Activated CD4-positive, alpha-beta T cell treated with anti-CD3 and anti-CD28 coated beads, Interleukin-2, amount 50 U/mL, for 4 hours (primary cell): ENCODE results near the gene SCUBE1.

Experiments
- DNase-seq, 2 experiments: peaks; one replicate each; pipeline ENCODE4 v3.0.0-alpha.2; 2020

Gene SCUBE1

GRCh38 chr22:43169310-43170130, 173.7 kb downstream of the SCUBE1 start:
- DNase-seq, result no peak

- no peak for DNase-seq
Measured at GRCh38 chr22:43168471-43169309, 174.5 kb downstream of the SCUBE1 start.

DNA sequence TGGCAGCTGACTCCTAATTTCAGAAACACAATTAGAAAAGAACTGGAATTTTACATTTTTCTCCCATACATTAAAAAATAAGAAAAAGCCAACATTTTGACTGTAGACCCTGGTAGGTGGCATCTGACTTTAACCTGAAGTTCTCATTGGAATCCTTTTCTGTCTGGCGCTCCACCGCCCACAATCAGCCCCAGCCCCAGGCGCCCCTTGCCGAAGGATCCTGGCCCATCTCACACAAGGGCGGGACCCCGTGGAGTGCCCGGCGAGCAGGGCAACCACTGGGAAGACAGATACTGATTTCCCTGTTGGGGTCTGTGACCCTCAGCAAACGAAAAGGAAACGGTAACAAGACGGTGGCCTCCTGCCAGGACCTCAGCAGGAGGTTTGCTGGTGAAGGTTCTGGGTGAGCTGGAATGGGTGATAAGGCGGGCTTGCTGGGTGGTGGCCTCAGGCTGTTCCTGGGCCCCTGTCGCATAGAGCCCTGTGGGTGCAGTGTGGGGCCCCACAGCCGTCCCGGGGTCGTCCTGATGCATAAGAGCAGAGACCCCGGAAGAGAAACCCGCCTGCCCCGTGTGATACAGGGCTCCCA, 176.1 kb downstream of the SCUBE1 start:
- DNase-seq, result no peak

GRCh38 chr22:43166132-43166930, 176.8 kb downstream of the SCUBE1 start:
- DNase-seq, result no peak

DNA sequence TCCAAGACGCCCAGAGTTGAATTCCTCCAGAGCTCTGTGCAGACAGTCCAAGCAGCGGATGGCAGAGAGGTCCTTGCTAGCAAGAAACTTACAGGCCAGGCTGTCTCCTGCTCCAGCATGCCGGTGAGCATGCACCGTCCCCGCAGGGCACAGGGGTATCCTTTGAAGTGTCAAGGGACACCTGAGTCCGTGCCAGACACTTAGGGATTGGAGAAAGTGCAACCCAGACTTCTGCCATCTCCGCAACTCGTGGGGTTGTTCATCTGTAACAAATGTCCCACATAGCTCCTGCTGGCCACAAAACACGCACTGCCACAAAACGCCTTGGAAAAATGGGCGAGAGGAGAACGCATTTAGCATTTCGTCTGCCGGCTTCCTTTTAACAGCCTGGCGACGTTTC, 178.5 kb downstream of the SCUBE1 start:
- DNase-seq, result no peak

DNA sequence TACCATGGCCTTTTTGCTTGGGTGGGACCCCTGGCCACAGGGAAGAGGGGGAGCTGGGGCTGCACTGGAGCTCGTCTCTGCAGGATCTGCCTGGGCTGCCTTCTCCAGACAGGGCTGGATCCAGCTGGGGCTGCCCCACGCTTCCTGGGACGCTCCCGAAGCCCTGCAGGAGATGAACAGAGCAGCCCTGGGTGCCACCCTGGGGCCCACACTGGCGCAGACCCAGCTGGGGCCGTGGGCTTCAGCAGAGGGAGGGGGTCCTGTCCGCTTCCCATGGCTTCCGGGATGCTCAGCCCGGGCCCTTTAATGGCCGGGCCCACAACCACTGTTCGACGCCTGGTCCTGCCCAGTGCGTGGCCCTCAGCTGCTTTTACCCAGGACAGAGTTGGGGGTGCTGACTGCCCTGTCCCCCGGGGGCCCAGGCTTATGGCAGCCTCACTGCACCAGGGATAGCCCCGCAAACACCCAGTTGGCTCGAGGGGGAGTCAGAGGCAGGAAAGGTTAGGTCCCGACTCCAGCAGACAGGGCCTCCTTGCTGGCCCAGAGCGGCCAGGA, 179.9 kb downstream of the SCUBE1 start:
- no peak for DNase-seq

DNA sequence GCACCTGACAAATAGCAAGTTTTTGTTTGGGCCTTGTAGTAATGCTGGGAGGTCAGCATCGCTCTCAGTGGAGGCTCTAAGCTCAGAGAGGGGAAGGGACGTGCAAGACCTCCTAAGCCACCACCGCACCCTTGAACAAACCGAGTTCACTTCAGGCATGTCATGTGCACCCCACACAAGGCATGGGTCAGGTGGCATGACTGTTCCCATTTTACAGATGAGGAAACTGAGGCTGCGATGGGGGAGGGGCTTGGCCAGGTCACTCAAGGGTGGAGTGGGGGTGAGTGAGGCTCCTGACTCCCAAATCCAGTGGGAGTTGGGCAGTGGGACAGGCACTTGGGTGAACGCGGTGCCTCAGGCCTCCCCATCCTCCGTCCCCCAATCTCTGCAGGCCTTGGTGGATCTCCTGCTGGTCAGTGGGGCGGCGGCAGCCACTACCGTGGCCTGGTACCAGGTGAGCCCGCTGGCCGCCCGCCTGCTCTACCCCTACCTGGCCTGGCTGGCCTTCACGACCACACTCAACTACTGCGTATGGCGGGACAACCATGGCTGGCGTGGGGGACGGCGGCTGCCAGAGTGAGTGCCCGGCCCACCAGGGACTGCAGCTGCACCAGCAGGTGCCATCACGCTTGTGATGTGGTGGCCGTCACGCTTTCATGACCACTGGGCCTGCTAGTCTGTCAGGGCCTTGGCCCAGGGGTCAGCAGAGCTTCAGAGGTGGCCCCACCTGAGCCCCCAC, 180.6 kb downstream of the SCUBE1 start:
- no peak for DNase-seq

- no peak for DNase-seq
Measured at GRCh38 chr22:43160497-43161126, 182.6 kb downstream of the SCUBE1 start.

DNA sequence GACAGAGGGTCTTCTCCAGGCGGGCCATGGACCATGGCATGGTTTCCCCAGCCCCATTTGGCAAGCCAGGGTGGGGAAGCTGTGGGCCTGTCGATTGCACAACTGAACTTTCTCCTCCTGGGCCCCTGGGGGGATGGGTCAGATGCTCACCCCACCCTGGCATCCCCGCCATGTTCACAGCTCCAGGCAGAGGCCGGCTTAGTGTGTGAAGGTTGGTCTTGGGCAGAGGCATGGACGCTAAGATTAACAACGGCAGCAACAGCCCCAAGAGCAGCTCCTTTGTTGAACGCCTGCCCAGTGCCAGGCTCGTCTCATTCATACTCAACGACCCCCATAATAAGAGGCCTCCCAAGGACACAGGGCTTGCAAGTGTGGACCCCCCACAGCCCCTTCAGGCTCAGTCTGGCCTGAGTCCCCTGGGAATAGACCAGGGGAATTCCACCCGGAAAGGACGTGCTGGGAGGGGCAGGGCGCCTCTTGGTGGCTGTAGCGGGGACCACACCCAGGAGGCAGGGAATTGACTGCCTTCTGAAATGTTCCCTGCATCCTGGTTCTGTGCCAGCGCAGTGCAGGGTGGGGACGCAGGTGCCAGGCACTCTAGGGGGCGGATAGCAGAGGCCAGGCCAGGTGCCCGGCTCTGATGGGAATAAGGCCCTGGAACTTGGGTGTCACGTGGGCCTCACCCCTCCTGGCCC, 183.5 kb downstream of the SCUBE1 start:
- DNase-seq, result no peak

GRCh38 chr22:43158778-43159483, 184.2 kb downstream of the SCUBE1 start:
- DNase-seq, result no peak

DNA sequence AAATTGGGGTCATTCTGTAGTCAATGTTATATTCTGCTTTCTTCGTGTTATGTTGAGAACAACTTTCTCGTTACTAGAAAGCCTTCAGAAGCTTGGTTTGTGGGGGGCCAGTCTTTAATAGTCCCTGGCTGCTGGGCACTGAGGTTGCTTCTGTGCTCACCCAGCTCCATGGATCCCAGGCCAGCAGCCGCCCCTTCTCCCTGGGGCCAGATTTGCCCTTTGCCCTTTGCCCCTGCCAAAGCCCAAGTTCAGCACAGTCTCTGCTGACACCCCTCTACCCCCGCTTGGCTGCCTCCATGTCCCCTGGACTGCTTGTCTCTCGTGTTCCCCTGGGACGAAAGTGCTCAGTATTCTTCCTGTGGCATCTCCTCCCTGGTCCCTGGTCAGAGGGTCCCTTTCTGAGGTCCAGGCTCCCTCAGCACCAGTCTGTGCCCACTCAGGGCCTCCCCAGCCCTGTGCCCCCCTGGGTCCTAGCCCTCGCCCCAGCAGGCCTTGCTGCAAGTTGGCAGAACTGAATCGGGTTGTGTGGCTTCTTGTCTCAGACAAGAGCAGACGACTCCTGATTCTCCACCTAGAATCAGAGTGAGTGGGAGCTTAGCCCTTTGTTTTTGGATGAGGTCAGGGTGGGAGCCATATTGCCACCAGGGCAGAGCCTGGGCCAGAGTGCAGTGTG, 185.2 kb downstream of the SCUBE1 start:
- DNase-seq, result no peak

DNA sequence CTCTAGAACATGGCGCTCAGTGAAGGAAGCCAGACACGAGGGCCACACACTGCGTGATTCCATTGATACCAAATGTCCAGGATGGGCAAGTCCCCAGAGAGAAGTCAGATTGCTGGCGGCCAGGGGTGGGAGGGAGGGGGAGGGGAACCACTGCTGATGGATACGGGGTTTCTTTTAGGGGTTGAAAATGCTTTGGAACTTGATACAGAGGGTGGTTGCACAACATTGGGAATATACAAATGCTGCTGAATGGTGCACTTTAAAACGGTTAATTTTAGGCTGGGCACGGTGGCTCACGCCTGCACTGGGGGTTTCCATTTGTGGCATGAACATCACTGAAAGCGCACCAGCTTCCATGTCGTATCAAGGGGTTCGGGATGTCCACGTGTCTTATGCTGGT, 186.8 kb downstream of the SCUBE1 start:
- DNase-seq, result no peak

DNA sequence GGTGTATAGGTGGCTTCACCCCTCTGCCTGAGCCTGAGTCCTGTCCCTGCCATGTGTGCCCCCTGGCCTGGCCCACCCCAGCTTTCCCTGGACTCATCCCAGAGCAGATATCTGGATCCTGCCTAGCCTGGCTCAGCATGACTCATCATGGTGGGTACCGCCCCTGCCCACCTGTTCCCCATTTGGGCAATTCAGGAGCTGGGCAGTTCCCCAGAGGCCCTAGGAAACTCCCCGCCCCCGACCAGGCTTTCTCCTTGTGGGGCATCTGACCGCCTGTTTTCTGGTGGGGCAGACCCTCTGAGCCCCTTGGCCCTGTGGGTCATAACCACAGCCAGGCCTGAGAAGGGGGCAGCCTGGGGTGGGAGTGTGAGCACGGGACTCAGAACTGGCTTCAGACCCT, 187.4 kb downstream of the SCUBE1 start:
- no peak for DNase-seq

DNA sequence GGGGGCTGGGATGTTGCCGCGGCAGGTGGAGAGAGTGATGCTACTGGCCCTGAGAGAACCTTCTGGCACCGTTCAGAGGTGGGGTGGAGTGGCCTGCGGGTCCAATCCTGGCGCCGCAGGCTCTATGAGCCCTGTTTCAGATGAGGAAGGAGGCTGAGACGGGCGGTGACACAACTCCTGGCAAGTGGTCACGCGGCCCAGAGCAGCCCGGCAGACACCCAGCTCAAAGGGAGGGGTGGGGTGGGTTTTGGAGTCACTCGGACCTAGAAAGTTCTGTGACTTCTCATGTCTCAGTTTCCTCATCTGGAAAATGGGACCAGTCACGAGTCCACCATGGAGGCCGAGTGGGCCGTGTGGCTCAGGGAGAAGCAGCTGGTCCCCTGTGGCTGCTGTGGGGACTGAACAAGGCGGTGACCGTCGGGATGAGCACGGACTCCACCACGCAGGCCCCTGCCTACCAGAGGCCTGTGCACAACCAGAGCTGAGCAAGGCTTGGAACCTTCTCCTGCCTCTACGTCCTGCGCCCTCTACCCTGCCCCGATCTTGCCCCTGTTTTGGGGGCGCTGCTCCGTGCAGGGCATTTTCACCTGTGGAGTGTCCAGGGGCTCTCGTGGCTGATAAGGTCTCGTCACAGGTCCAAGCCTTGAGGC, 188.2 kb downstream of the SCUBE1 start:
- DNase-seq, result no peak

- no peak for DNase-seq
Measured at GRCh38 chr22:43153899-43154298, 189.3 kb downstream of the SCUBE1 start.

DNA sequence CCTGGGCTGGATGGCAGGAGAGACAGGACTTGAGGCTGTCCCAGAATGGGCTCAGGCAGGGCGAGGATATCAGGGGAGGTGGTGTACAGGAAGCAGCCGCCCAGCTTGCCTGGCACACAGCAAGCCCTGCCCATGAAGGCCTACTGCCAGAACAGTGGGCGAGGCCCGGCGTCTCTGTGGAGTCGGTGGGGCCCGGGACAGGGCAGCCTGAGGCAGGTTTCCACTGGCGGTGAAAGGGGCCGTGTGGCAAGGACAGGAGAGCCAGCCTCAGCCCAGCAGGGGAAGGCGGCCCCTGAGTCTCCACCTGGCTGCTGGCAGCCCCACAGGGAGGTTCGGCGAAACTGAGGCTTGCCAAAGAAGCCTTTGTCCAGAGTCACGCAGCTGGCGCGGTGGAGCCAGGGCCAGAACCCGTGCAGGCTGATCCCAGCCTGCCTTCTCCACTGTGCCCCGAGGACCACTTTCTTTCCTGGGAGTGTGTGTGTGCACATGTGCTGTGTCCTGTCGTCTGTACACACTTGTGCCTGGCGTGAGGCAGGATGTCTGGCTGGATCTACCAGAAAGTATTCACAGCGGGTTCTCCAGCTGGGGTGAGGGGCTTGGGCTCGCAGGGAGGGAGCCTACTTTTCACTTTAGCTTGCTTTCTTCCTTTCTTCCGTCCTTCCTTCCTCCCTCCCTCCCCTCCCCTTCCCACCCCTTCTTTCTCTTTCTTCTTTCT, 190.7 kb downstream of the SCUBE1 start:
- DNase-seq, result peak; percentile 46 to 50

- no peak for DNase-seq
Measured at GRCh38 chr22:43152003-43152356, 191.2 kb downstream of the SCUBE1 start.
